Naive B cell (primary cell): ENCODE data around the gene CALHM4. TPM values are rescaled to one million over a fixed set of nuclear protein-coding genes. Genes with fewer than 3 reads are reported as not detected.
A peak's percentile ranks its signal among the peaks of the same experiment; 100 is the strongest.

ENCODE experiments used
- ATAC-seq, 2 donors: fragments of 150-1000 bp; cut with Tn5 transposase; 2 replicates each; pipeline ENCODE4 v1.10.0; 2021; ENCODE audit warnings: low read depth in 2 of 2, mild to moderate bottlenecking in 2 of 2, moderate library complexity in 2 of 2
- DNase-seq: peaks from one replicate; pipeline ENCODE4 v3.0.0; 2022
- H3K27ac Mint-ChIP-seq, 6 donors: one replicate each; pipeline ENCODE4 v1.8.0; 2020 to 2022; ENCODE audit warnings: mild to moderate bottlenecking in 6 of 6, mixed read lengths in 6 of 6, moderate library complexity in 5 of 6, inconsistent platforms in 2 of 6
- H3K27me3 Mint-ChIP-seq, 3 donors: one replicate each; pipeline ENCODE4 v1.8.0; 2021 to 2022; ENCODE audit warnings: mixed read lengths in 3 of 3, mild to moderate bottlenecking in 1 of 3
- H3K36me3 Mint-ChIP-seq, 2 donors: one replicate each; pipeline ENCODE4 v1.8.0; 2020 to 2022; ENCODE audit warnings: mixed read lengths in 2 of 2, inconsistent platforms in 1 of 2, mild to moderate bottlenecking in 1 of 2
- H3K4me1 Mint-ChIP-seq, 3 donors: one replicate each; pipeline ENCODE4 v1.8.0; 2020 to 2022; ENCODE audit warnings: mixed read lengths in 3 of 3, inconsistent platforms in 1 of 3, mild to moderate bottlenecking in 1 of 3, moderate library complexity in 1 of 3
- H3K4me3 Mint-ChIP-seq, 8 donors: one replicate each; pipeline ENCODE4 v1.8.0; 2020 to 2022; ENCODE audit warnings: mild to moderate bottlenecking in 8 of 8, mixed read lengths in 8 of 8, moderate library complexity in 8 of 8, inconsistent platforms in 2 of 8
- H3K9me3 Mint-ChIP-seq, 7 donors: one replicate each; pipeline ENCODE4 v1.8.0; 2020 to 2022; ENCODE audit warnings: mixed read lengths in 7 of 7, mild to moderate bottlenecking in 5 of 7, inconsistent platforms in 2 of 7, moderate library complexity in 1 of 7
- polyA plus RNA-seq, 6 donors: library from polyadenylated mRNA; unstranded; fragments of 300-500 nt; fragmentation: Illumina TruSeq; gene quantifications; one replicate each; pipeline ENCODE4 v1.2.3, GENCODE V29; 2021; ENCODE audit warnings: low read depth in 6 of 6

Gene CALHM4
- polyA plus RNA-seq, 6 donors from 2014 or later, result 0.32 TPM; not detected in 5

DNA sequence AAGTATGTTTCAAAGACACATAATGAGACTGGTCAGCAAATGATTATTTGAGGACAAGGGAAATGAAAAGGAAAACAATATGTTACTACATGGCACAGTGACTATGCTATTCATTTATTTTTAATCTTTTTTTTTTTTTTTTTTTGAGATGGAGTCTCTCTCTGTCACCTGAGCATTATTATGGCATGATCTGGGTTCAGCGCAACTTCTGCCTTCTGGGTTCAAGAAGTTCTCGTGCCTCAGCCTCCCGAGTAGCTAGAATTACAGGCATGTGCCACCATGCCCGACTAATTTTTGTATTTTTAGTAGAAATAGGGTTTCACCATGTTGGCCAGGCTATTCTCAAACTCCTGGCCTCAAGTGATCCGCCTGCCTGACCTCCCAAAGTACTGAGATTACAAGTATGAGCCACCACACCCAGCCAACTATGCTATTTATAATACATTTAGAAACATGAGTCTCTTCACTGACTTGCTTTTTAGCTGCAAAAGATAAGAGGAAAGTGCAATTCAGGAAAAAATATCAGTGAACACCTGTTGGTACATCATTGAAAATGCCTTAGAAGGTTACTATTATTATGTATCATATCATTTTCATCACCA, 3.4 kb downstream of the CALHM4 start:
- no peak overlapping the region for H3K4me3 Mint-ChIP-seq
- peaks cover 8 to 15% (median 14%) of the 10 kb centered on the region in 3 donors for H3K27me3 Mint-ChIP-seq
- H3K9me3 Mint-ChIP-seq, result no peaks in the 10 kb centered on the region
- H3K27ac Mint-ChIP-seq, result peak overlapping the region in 1 of 6 donors; percentile 42
- H3K36me3 Mint-ChIP-seq, result no peaks in the 10 kb centered on the region
- H3K4me1 Mint-ChIP-seq, result peaks cover 0 to 3% (median 0%) of the 10 kb centered on the region in 3 donors
- ATAC-seq (no peak), DNase-seq (no peak)

GRCh38 chr6:116557893-116558292, 4.3 kb downstream of the CALHM4 start:
- H3K4me3 Mint-ChIP-seq, result no peak overlapping the region
- DNase-seq, result no peak

DNA sequence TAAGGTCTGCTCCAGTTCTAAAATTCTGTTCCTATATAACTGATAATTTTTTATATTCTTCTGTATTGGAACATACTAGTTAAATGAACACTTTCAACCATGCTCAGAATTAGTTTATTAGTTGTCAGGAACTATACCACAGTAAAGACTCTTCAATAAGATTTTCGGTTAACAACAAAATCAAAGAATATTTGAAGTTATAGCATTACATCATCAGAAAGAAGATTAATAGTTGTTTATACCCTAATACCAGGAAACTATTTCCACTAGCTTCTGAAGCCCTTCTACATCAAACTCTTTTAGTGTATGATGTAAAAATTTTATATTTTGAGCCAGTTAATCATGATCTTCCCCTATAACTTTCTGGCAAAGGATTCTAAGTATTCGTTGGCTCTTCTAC, 6.6 kb downstream of the CALHM4 start:
- no peak for DNase-seq
- no peak overlapping the region for H3K4me3 Mint-ChIP-seq
- H3K4me1 Mint-ChIP-seq, result peaks cover 0 to 3% (median 0%) of the 10 kb centered on the region in 3 donors
- ATAC-seq, result no peak
- no peaks in the 10 kb centered on the region for H3K36me3 Mint-ChIP-seq
- H3K9me3 Mint-ChIP-seq, result no peaks in the 10 kb centered on the region
- H3K27me3 Mint-ChIP-seq, result peaks cover 18 to 29% (median 26%) of the 10 kb centered on the region in 3 donors
- H3K27ac Mint-ChIP-seq, result no peak overlapping the region

More at GRCh38 chr6:116557893-116558292, 4.3 kb downstream of the CALHM4 start:
- no peaks in the 10 kb centered on the region for H3K36me3 Mint-ChIP-seq
- H3K9me3 Mint-ChIP-seq, result no peaks in the 10 kb centered on the region
- H3K4me1 Mint-ChIP-seq, result peaks cover 0 to 3% (median 0%) of the 10 kb centered on the region in 3 donors
- no peak for ATAC-seq
- peaks cover 16 to 23% (median 20%) of the 10 kb centered on the region in 3 donors for H3K27me3 Mint-ChIP-seq
- no peak overlapping the region for H3K27ac Mint-ChIP-seq

- Mint-ChIP-seq H3K36me3 (no peaks in the 10 kb centered on the region), H3K4me1 (peaks cover 0 to 3% (median 0%) of the 10 kb centered on the region in 3 donors), H3K27ac (no peak overlapping the region), H3K4me3 (peak overlapping the region in 1 of 8 donors; percentile 27), H3K9me3 (no peaks in the 10 kb centered on the region), H3K27me3 (peaks cover 18 to 37% (median 26%) of the 10 kb centered on the region in 3 donors)
- ATAC-seq (peak; percentile 62 to 77), DNase-seq (peak; percentile 56)
These were observed 7.9 kb downstream of the CALHM4 start for GRCh38 chr6:116561377-116562018.

DNA sequence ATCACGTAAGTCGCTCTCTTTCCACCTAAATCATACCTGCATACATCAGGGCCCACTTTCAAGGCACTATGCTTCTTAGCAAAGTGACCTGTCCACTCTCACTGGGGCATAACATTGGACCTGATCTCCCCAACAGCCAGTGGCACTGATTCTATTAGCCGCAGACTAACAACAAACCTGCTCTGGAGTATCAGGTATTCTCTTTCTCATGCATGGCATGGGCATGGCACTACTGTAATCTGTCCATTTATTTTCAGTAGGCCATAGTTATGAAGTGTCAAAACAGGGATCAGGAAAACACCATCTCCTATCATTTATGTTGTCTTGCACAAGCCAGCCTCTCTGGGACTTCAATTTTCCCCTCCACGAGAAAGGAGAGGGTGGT, 8.5 kb downstream of the CALHM4 start:
- no peaks in the 10 kb centered on the region for H3K9me3 Mint-ChIP-seq

GRCh38 chr6:116562614-116563013, 9.1 kb downstream of the CALHM4 start:
- no peak overlapping the region for H3K4me3 Mint-ChIP-seq
- H3K27me3 Mint-ChIP-seq, result peaks cover 22 to 37% (median 26%) of the 10 kb centered on the region in 3 donors
- DNase-seq (no peak), ATAC-seq (no peak)
- H3K4me1 Mint-ChIP-seq, result peaks cover 0 to 3% (median 0%) of the 10 kb centered on the region in 3 donors
- no peaks in the 10 kb centered on the region for H3K36me3 Mint-ChIP-seq
- H3K27ac Mint-ChIP-seq, result no peak overlapping the region
- H3K9me3 Mint-ChIP-seq, result no peaks in the 10 kb centered on the region

More for the DNA sequence above, 8.5 kb downstream of the CALHM4 start:
- Mint-ChIP-seq H3K27me3 (peaks cover 22 to 37% (median 26%) of the 10 kb centered on the region in 3 donors), H3K4me3 (no peak overlapping the region), H3K36me3 (no peaks in the 10 kb centered on the region), H3K27ac (no peak overlapping the region), H3K4me1 (peaks cover 0 to 3% (median 0%) of the 10 kb centered on the region in 3 donors)
- ATAC-seq (no peak), DNase-seq (no peak)

- no peak for DNase-seq
- Mint-ChIP-seq H3K4me3 (peak overlapping the region in 2 of 8 donors; percentile 38 to 49), H3K9me3 (no peaks in the 10 kb centered on the region), H3K36me3 (no peaks in the 10 kb centered on the region), H3K27ac (no peak overlapping the region), H3K4me1 (peaks cover 1 to 4% (median 2%) of the 10 kb centered on the region in 3 donors), H3K27me3 (peaks cover 22 to 37% (median 26%) of the 10 kb centered on the region in 3 donors)
- no peak for ATAC-seq
These were observed 10.3 kb downstream of the CALHM4 start for GRCh38 chr6:116563830-116564229.

GRCh38 chr6:116564311-116564710, 10.8 kb downstream of the CALHM4 start:
- DNase-seq (no peak), ATAC-seq (no peak)
- Mint-ChIP-seq H3K27me3 (peaks cover 22 to 37% (median 26%) of the 10 kb centered on the region in 3 donors), H3K27ac (no peak overlapping the region), H3K4me1 (peaks cover 5 to 7% (median 6%) of the 10 kb centered on the region in 3 donors), H3K9me3 (no peaks in the 10 kb centered on the region), H3K36me3 (no peaks in the 10 kb centered on the region), H3K4me3 (peak overlapping the region in 2 of 8 donors; percentile 38 to 49)

DNA sequence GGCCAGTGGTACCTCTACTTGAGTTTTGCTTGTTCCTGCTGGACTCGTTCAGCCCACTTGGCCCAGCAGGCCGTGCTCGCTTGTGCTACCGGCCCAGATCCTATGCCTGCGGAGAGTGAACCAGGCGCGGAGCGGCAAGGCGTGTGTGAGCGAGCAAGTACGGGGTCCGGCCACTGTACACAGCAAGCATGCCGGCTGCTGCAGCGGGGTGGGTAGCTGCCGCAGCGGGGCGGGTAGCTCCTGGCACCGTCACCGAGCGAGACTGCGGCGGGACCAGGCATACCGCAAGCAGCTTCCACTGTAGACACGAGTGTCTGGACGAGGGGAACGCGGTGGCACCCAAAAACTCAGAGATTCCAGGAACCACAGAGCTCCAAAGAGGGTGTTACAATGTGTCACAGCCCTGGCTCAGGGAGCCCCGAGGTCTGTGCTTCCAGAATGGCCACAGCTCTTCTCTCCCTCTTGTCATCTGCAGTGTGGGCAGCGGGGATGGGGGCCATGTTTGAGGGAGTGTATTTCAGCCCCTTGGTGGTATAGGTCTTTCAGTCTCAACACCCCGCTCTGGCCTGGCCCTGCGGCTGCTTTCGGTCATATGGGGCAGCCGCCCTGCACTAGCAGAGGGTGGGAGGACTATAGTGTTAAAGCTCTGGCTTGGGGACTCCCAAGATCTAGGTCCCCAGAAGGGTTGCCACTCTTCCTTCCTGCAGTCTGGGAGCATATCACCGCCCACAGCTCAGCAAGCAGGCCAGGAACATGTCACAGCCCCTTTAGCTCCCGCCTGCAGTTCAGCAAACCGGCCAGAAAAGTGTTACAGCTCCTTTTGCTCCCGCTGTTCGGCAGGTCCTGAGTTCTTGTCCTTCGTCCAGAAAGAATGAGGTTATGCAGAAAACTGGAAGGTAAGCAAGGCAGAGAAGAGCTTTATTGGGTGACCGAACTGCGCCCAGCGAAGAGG, 11.6 kb downstream of the CALHM4 start:
- peaks cover 22 to 37% (median 26%) of the 10 kb centered on the region in 3 donors for H3K27me3 Mint-ChIP-seq
- ATAC-seq, result peak; percentile 52 to 61
- H3K27ac Mint-ChIP-seq, result no peak overlapping the region
- peaks cover 5 to 7% (median 6%) of the 10 kb centered on the region in 3 donors for H3K4me1 Mint-ChIP-seq
- no peaks in the 10 kb centered on the region for H3K9me3 Mint-ChIP-seq
- H3K36me3 Mint-ChIP-seq, result no peaks in the 10 kb centered on the region
- peak overlapping the region in 7 of 8 donors; percentile 8 to 69 (median 40) for H3K4me3 Mint-ChIP-seq
- DNase-seq, result peak; percentile 3

DNA sequence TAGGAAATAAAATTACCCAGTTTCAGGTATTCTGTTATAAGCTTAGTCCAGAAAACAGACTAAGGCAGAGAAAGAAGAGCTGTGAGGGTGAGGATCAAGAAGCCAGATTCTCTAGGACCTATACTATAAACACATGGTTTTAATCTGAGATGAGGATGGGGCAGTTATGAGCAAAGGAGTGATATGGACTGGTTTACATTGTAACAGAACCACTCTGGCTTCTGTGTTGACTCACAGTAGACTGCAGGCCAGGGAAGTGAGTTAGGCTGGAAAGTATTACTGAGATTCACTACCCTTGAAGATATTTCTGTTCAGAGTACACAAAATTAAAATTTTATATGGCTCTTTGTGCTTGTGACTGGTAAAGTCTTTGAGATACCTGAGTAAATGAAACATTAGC, 14.6 kb downstream of the CALHM4 start:
- H3K36me3 Mint-ChIP-seq, result no peaks in the 10 kb centered on the region
- H3K9me3 Mint-ChIP-seq, result no peaks in the 10 kb centered on the region
- peak overlapping the region in 1 of 8 donors; percentile 33 for H3K4me3 Mint-ChIP-seq
- no peak overlapping the region for H3K27ac Mint-ChIP-seq
- DNase-seq (no peak), ATAC-seq (no peak)
- H3K27me3 Mint-ChIP-seq, result peaks cover 9 to 26% (median 13%) of the 10 kb centered on the region in 3 donors
- H3K4me1 Mint-ChIP-seq, result peaks cover 26 to 31% (median 31%) of the 10 kb centered on the region in 3 donors

DNA sequence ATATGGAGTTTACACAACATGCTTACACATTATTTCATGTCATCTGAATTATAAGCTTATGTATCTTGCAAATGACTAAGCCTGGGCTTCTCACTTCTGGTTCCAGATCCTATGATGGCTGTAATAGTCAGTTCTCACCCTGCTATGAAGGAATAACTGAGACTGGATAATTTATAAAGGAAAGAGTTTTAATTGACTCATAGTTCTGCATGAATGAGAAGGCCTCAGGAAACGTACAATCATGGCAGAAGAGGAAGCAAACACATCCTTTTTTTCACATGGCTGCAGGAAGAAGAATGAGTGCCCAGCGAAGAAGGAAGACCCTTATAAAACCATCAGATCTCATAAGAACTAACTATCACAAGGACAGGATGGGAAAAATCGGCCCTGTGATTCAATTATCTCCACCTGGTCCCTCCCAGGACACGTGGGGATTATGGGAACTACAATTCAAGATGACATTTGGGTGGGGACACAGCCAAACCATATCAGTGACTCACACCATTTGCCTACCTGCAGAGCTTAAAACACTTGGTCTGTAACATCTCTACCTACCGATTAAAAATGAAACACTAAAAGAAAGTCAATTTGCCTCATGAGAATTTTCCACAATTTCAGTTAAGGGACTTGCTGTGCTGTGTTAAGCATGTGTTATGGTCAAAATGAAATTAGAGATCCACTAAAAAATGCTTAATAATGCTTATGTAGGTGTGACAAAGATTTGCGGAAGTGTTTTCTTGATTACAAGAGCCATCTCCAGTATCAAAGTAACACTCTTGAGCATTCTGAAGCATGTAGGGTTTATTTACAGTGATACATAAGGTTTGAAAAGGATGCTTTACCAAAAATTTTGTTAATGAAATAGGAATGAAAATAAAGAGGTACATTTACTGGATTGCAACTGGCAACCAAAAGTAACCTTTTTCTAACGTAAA, 15.5 kb downstream of the CALHM4 start:
- Mint-ChIP-seq H3K4me3 (peak overlapping the region in 3 of 8 donors; percentile 44 to 98 (median 95)), H3K4me1 (peaks cover 31 to 37% (median 33%) of the 10 kb centered on the region in 3 donors), H3K27ac (peak overlapping the region in 2 of 6 donors; percentile 6 to 16), H3K36me3 (peaks cover 1 to 2% of the 10 kb centered on the region in 2 donors), H3K27me3 (peaks cover 6 to 19% (median 7%) of the 10 kb centered on the region in 3 donors), H3K9me3 (no peaks in the 10 kb centered on the region)
- ATAC-seq (no peak), DNase-seq (no peak)
